Measurements from ENCODE around the gene RNASE1. TPM values are rescaled to one million over a fixed set of nuclear protein-coding genes. Genes with fewer than 3 reads are reported as not detected.

RNASE1 gene
- 38.3 and 105 TPM in 2 replicates for total RNA-seq

DNA sequence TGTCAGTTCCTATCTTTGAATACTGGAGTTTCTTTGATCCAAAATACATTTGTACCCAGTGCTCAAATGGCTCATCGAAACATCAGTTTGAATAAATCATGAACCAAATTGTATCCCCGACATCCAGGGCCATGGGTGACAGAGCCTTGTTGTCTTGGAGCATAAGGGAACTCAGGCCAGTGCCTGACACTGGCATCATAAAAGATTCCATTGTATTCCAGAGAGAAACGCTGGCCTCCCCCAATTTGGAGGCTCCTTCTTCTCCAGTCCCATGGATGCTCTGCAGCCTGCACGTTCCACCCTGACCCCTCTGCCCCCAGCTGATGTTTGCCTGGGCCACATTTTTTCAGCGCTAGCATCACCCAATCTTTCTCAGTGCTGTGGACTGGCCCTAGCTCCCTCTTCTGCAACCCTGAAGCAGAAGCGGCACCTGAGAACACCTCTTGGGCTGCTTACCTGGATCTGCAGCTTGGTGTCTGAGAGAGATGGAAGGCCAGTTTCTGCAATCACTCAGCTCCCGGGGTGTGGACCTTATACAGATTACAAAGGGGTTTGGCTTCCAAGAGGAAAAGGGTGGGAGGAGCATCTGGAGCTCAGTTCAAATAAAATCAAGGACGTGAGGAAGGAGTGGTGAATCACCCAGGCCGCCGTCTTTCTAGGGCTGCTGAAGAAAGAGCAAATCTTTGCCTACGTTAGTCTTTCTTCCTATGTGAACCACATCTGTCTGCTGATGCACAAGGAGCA is at the start of gene RNASE1:
Gene RNASE1 (minus strand): TSS at position 504 of the 744 bp plus-strand sequence. CDS start 776 bp downstream, outside the sequence.

Other genes starting within 250 kb of the RNASE1 start
- gene RNASE9, start 241.8 kb downstream of the RNASE1 start, total RNA-seq = not detected in 2 replicates
- not detected in 2 replicates for gene RNASE11, start 214.8 kb downstream of the RNASE1 start, total RNA-seq
- gene RNASE12, start 211.5 kb downstream of the RNASE1 start, total RNA-seq = not detected in 2 replicates
- gene OR6S1, start 161.2 kb downstream of the RNASE1 start, total RNA-seq = not detected in 2 replicates
- 7.4 and 7.5 TPM in 2 replicates for gene RNASE4, start 118.3 kb downstream of the RNASE1 start, total RNA-seq
- 4.3 and 4.7 TPM in 2 replicates for gene ANG, start 114.1 kb downstream of the RNASE1 start, total RNA-seq
- gene EDDM3A, start 57.0 kb downstream of the RNASE1 start, total RNA-seq = not detected in 2 replicates
- gene EDDM3B, start 34.4 kb downstream of the RNASE1 start, total RNA-seq = not detected in 2 replicates
- 0.13 TPM in 1 of 2 replicates, not detected in the other for gene RNASE6, start 21.6 kb downstream of the RNASE1 start, total RNA-seq
- gene RNASE3, start 88.5 kb upstream of the RNASE1 start, total RNA-seq = not detected in 2 replicates
- gene RNASE2, start 152.6 kb upstream of the RNASE1 start, total RNA-seq = not detected in 2 replicates
- gene METTL17, start 187.1 kb upstream of the RNASE1 start, total RNA-seq = 38.3 and 50.9 TPM in 2 replicates
- gene SLC39A2, start 196.4 kb upstream of the RNASE1 start, total RNA-seq = not detected in 2 replicates
- gene NDRG2, start 222.2 kb upstream of the RNASE1 start, total RNA-seq = 0.22 TPM in 1 of 2 replicates, not detected in the other
- not detected in 2 replicates for gene TPPP2, start 227.4 kb upstream of the RNASE1 start, total RNA-seq
- not detected in 2 replicates for gene RNASE13, start 232.0 kb upstream of the RNASE1 start, total RNA-seq
- not detected in 2 replicates for gene RNASE7, start 239.5 kb upstream of the RNASE1 start, total RNA-seq

All from thoracic aorta endothelial cell (primary cell).